Stomach (tissue), 9 donors: ENCODE measurements around the gene SLC2A3. TPM values are rescaled to one million over a fixed set of nuclear protein-coding genes. Genes with fewer than 3 reads are reported as not detected.
"Not testable (repeated sequence)": the region's sequence is repeated elsewhere in the genome, so short reads cannot be mapped to it uniquely, and the experiment has no call there.

Source experiments
- DNase-seq, 2 donors: peaks; one replicate each; pipeline versions ENCODE4 v3.0.0 to v3.0.0-alpha.2; 2013 to 2019
- H3K27ac ChIP-seq, 5 donors: fragments of 200-600 bp in 4 of 5; sonication (generic) in 4 of 5; one replicate each; pipeline ENCODE4 v1.5.1; 2013 to 2019; ENCODE audit warnings: mild to moderate bottlenecking in 1 of 5, moderate library complexity in 1 of 5
- H3K27me3 ChIP-seq, 3 donors: fragments of 200-600 bp; sonication (generic); one replicate each; pipeline ENCODE4 v1.5.1; 2017 to 2019; ENCODE audit warnings: mixed run types in 1 of 3
- H3K36me3 ChIP-seq, 4 donors: fragments of 200-600 bp; sonication (generic); 1 replicate in 3 of 4; 2 replicates in 1 of 4; pipeline ENCODE4 v1.5.1; 2016 to 2019
- H3K4me1 ChIP-seq, 4 donors: fragments of 200-600 bp; sonication (generic); one replicate each; pipeline ENCODE4 v1.5.1; 2016 to 2019
- H3K4me3 ChIP-seq, 4 donors: fragments of 200-600 bp; sonication (generic) in 3 of 4; one replicate each; pipeline ENCODE4 v1.5.1; 2016 to 2019; ENCODE audit warnings: mild to moderate bottlenecking in 1 of 4
- H3K9me3 ChIP-seq, 4 donors: fragments of 200-600 bp; sonication (generic); one replicate each; pipeline ENCODE4 v1.5.1; 2016 to 2019
- CTCF ChIP-seq, 7 experiments: fragments of 450-650 bp in 4 of 7; fragments of 200-600 bp in 3 of 7; sonication (generic) in 3 of 7; IDR thresholded peaks; one replicate each; pipeline ENCODE4 v1.5.1; 2016 to 2019; ENCODE audit warnings: antibody characterized with exemption in 7 of 7, control low read depth in 2 of 7, mild to moderate bottlenecking in 1 of 7
- EP300 ChIP-seq: sonication (generic); formaldehyde crosslinking; IDR thresholded peaks from one replicate; pipeline ENCODE4 v1.6.1; 2017; ENCODE audit warnings: antibody characterized with exemption
- POLR2A ChIP-seq, 4 donors: fragments of 450-650 bp; IDR thresholded peaks; one replicate each; pipeline ENCODE4 v1.6.1; 2016; ENCODE audit warnings: antibody characterized with exemption in 4 of 4, control low read depth in 2 of 4, mild to moderate bottlenecking in 1 of 4, moderate library complexity in 1 of 4
- POLR2AphosphoS5 ChIP-seq, 3 donors: sonication (generic); formaldehyde crosslinking; IDR thresholded peaks; one replicate each; pipeline ENCODE4 v1.6.1; 2016; ENCODE audit warnings: antibody characterized with exemption in 3 of 3
- WGBS, 5 donors: extraction: QIAGEN DNeasy Blood & Tissue Kit in 3 of 5; methylation state at CpG; one replicate each; pipeline versions ENCODE4 v1.1.5 to v1.1.7; 2013 to 2018; 5-methylcytosine and 5-hydroxymethylcytosine counted together
- intact Hi-C: fragments of 100-400 bp; cut with DNase I; formaldehyde crosslinking; loops from one replicate; pipeline ENCODE4 v1.15.1; 2023; ENCODE audit warnings: low total_unique reads
- polyA plus RNA-seq, 3 donors: library from polyadenylated mRNA; stranded (reverse); fragments of 200-250 nt; gene quantifications; one replicate each; pipeline ENCODE4 v1.2.3, GENCODE V29; 2013
- total RNA-seq, 5 donors: library from RNA; depleted of rRNA; stranded (reverse); fragments of >200 nt; gene quantifications; one replicate each; pipeline versions ENCODE4 v1.1.0 to v1.2.3, GENCODE V29; 2014 to 2016
- donor health status: healthy with polysubstance abuse.
- donor health status: Bipolar disorder and iron deficiency.
- donor health status: healthy.

The SLC2A3 gene
- total and polyA plus RNA-seq, 8 donors, result 0.29 to 72.0 (median 8.7) TPM

GRCh38 chr12:7923241-7924236 is 12.4 kb downstream of the SLC2A3 start:
- TF ChIP-seq POLR2A (IDR thresholded peaks at IDR 0.05), result no peak
- no peak for TF ChIP-seq POLR2AphosphoS5 (IDR thresholded peaks at IDR 0.05)
- TF ChIP-seq EP300, result no peak
- TF ChIP-seq CTCF (IDR thresholded peaks at IDR 0.05), result no peak
- Histone ChIP-seq H3K27ac (no peak overlapping the region), H3K9me3 (no peaks in the 10 kb centered on the region), H3K4me3 (no peak overlapping the region), H3K27me3 (no peaks in the 10 kb centered on the region), H3K36me3 (peaks cover 31 to 93% (median 85%) of the 10 kb centered on the region in 4 donors), H3K4me1 (peaks cover 0 to 9% (median 0%) of the 10 kb centered on the region in 4 donors)
- intact Hi-C loops, result no loop called here
- WGBS, 5 donors, result 89 to 95% (median 91%) methylated on average over 15 of the region's 15 CpGs
- DNase-seq, result no peak

DNA sequence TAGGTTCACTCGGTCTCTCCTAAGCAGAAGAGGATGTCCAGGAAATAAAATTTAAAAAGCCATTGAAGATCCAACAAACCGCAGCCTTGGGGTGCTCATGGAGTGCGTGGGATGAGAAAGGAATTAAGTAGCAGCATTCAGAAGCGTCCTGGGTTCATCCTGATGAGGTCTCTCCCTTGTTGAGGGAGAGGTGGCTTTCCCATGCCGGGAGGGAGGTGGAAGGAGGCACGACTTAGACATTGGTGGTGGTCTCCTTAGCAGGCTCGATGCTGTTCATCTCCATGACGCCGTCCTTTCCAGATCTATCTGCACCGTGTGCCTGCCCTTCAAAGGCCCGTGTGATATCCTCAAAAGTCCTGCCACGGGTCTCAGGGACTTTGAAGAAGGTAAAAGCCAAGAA is 14.8 kb downstream of the SLC2A3 start:
- 83 to 96% (median 93%) methylated on average over 11 to 12 of the region's 12 CpGs for WGBS, 5 donors
- H3K27ac ChIP-seq, H3K9me3 ChIP-seq, H3K4me1 ChIP-seq, H3K27me3 ChIP-seq, intact Hi-C loops, DNase-seq, H3K4me3 ChIP-seq: not testable (repeated sequence)
- H3K36me3 ChIP-seq, result peaks cover 25 to 71% (median 66%) of the 10 kb centered on the region in 4 donors

- intact Hi-C loops, result not testable (repeated sequence)
Observed at GRCh38 chr12:7918268-7918590, 17.8 kb downstream of the SLC2A3 start.

DNA sequence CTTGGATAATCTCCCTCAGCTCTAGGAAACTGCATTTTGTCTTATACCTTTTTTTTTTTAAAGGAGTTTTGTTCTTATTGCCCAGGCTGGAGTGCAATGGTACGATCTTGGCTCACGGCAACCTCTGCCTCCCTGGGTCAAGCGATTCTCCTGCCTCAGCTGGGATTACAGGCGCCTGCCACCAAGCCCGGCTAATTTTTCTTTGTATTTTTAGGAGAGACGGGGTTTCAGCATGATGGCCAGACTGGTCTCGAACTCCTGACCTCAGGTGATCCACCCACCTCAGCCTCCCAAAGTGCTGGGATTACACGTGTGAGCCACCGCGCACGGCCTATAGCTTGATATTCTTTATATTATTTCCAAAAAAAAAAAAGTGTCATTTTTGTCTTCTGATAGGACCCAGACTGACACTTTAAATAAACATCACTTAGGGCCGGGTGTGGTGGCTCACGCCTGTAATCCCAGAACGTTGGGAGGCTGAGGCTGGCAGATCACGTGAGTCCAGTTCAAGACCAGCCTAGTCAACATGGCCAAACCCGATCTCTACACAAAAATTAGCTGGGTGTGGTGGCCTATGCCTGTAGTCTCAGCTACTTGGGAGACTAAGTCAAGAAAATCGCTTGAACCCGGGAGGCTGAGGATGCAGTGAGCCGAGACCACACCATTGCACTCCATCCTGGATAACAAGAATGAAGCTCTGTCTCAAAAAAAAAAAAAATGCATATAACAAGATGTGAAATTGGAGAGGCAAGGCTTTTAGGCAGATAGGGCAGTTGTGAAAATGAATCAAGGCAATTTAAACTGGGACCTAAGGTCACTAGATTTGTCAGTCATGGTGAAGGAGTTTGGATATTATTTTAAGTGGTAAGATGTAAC is 18.4 kb downstream of the SLC2A3 start:
- 87 to 93% (median 92%) methylated on average over 19 of the region's 19 CpGs for WGBS, 5 donors
- Histone ChIP-seq H3K4me3 (no peak overlapping the region), H3K36me3 (peaks cover 12 to 41% (median 38%) of the 10 kb centered on the region in 4 donors), H3K27ac (no peak overlapping the region), H3K4me1 (peaks cover 0 to 6% (median 0%) of the 10 kb centered on the region in 4 donors), H3K9me3 (no peaks in the 10 kb centered on the region), H3K27me3 (peaks cover 0 to 9% (median 0%) of the 10 kb centered on the region in 3 donors)
- no peak for TF ChIP-seq POLR2AphosphoS5 (IDR thresholded peaks at IDR 0.05)
- no peak for TF ChIP-seq POLR2A (IDR thresholded peaks at IDR 0.05)
- no peak for TF ChIP-seq EP300
- TF ChIP-seq CTCF (IDR thresholded peaks at IDR 0.05), result no peak
- intact Hi-C loops, result no loop called here
- no peak for DNase-seq

More at GRCh38 chr12:7918268-7918590, 17.8 kb downstream of the SLC2A3 start:
- 86 to 90% (median 88%) methylated on average over 7 of the region's 7 CpGs for WGBS, 5 donors
- H3K36me3 ChIP-seq, result peaks cover 18 to 47% (median 44%) of the 10 kb centered on the region in 4 donors
- not testable (repeated sequence) for H3K4me3 ChIP-seq, H3K4me1 ChIP-seq, DNase-seq, H3K27ac ChIP-seq, H3K9me3 ChIP-seq, H3K27me3 ChIP-seq

GRCh38 chr12:7916936-7917335 is 19.1 kb downstream of the SLC2A3 start:
- peaks cover 7 to 34% (median 32%) of the 10 kb centered on the region in 4 donors for H3K36me3 ChIP-seq
- peaks cover 0 to 9% (median 0%) of the 10 kb centered on the region in 3 donors for H3K27me3 ChIP-seq
- H3K4me1 ChIP-seq, result peaks cover 0 to 6% (median 0%) of the 10 kb centered on the region in 4 donors
- intact Hi-C loops, result no loop called here
- TF ChIP-seq EP300 (no peak), POLR2AphosphoS5 (IDR thresholded peaks at IDR 0.05) (no peak), CTCF (IDR thresholded peaks at IDR 0.05) (no peak), POLR2A (IDR thresholded peaks at IDR 0.05) (no peak)
- WGBS, 5 donors, result 50 to 77% (median 68%) methylated on average over 1 of the region's 1 CpG; no CpG with 5 or more reads in 1 of the 5 donors
- H3K27ac ChIP-seq, result no peak overlapping the region
- no peaks in the 10 kb centered on the region for H3K9me3 ChIP-seq
- DNase-seq, result no peak
- H3K4me3 ChIP-seq, result no peak overlapping the region
